Hepatocyte (in vitro differentiated cells): ENCODE measurements around the gene SIX1. TPM values are rescaled to one million over a fixed set of nuclear protein-coding genes. Genes with fewer than 3 reads are reported as not detected.

Source experiments
- DNase-seq: peaks from one replicate; pipeline ENCODE4 v3.0.0-alpha.2; 2016; ENCODE audit warnings: low spot score
- H2AFZ ChIP-seq: fragments of 200-600 bp; sonication (generic); 2 replicates; pipeline ENCODE4 v1.6.0; 2016; ENCODE audit warnings: antibody characterized with exemption, mild to moderate bottlenecking
- H3K27ac ChIP-seq: fragments of 200-600 bp; sonication (generic); 2 replicates; pipeline ENCODE4 v1.5.1; 2016; ENCODE audit warnings: mild to moderate bottlenecking
- H3K27me3 ChIP-seq: fragments of 200-600 bp; sonication (generic); 2 replicates; pipeline ENCODE4 v1.6.1; 2016
- H3K36me3 ChIP-seq: fragments of 200-600 bp; sonication (generic); replicated peaks from 2 replicates; pipeline ENCODE4 v1.5.1; 2016; ENCODE audit warnings: low read depth; ENCODE audit not compliant: insufficient read depth
- H3K4me1 ChIP-seq: fragments of 200-600 bp; sonication (generic); 2 replicates; pipeline ENCODE4 v1.5.1; 2016; ENCODE audit warnings: mild to moderate bottlenecking, moderate library complexity; ENCODE audit not compliant: insufficient read depth
- H3K4me2 ChIP-seq: fragments of 200-600 bp; sonication (generic); 2 replicates; pipeline ENCODE4 v1.6.0; 2016
- H3K4me3 ChIP-seq: fragments of 200-600 bp; sonication (generic); 2 replicates; pipeline ENCODE4 v1.5.1; 2016; ENCODE audit warnings: mild to moderate bottlenecking
- H3K79me2 ChIP-seq: fragments of 200-600 bp; sonication (generic); 2 replicates; pipeline ENCODE4 v1.6.0; 2017; ENCODE audit warnings: mild to moderate bottlenecking
- H3K9me2 ChIP-seq: fragments of 200-600 bp; sonication (generic); replicated peaks from 2 replicates; pipeline ENCODE4 v1.6.0; 2017; ENCODE audit warnings: mild to moderate bottlenecking; ENCODE audit not compliant: insufficient read depth
- H3K9me3 ChIP-seq: fragments of 200-600 bp; sonication (generic); 2 replicates; pipeline ENCODE4 v1.5.1; 2016; ENCODE audit warnings: low read depth, mild to moderate bottlenecking
- H4K20me1 ChIP-seq: fragments of 200-600 bp; sonication (generic); 2 replicates; pipeline ENCODE4 v1.6.0; 2016; ENCODE audit warnings: mild to moderate bottlenecking; ENCODE audit not compliant: insufficient read depth, poor library complexity, severe bottlenecking
- CTCF ChIP-seq: fragments of 200-600 bp; sonication (generic); IDR thresholded peaks from 2 replicates; pipeline ENCODE4 v1.5.1; 2016; ENCODE audit warnings: antibody characterized with exemption, mild to moderate bottlenecking; ENCODE audit not compliant: poor library complexity
- EZH2 ChIP-seq: fragments of 200-600 bp; sonication (generic); IDR thresholded peaks from 2 replicates; pipeline ENCODE4 v1.6.1; 2016; ENCODE audit warnings: antibody characterized with exemption, mild to moderate bottlenecking, borderline replicate concordance
- EZH2phosphoT487 ChIP-seq: fragments of 200-600 bp; sonication (generic); IDR thresholded peaks from one replicate; pipeline ENCODE4 v1.6.1; 2018; ENCODE audit warnings: antibody characterized with exemption, mild to moderate bottlenecking, low read depth, moderate library complexity; ENCODE audit not compliant: unreplicated experiment, severe bottlenecking
- WGBS: methylation state at CpG from one replicate; pipeline ENCODE4 v1.1.6; 2016; ENCODE audit warnings: low lambda C conversion rate; ENCODE audit errors: missing lambda C conversion rate; 5-methylcytosine and 5-hydroxymethylcytosine counted together
- polyA plus RNA-seq: library from polyadenylated mRNA; unstranded; fragments of >200 nt; fragmentation: Nextera tagmentation; extraction: Ambion mirVana; gene quantifications from 2 replicates; pipeline ENCODE4 v1.2.1, GENCODE V29; 2016
- total RNA-seq: library from RNA; depleted of rRNA; stranded (reverse); fragments of >200 nt; gene quantifications from 2 replicates; pipeline ENCODE4 v1.2.3, GENCODE V29; 2014

Gene SIX1
- total and polyA plus RNA-seq, 2 experiments from 2014 or later, result 5.9 to 6.3 TPM

DNA sequence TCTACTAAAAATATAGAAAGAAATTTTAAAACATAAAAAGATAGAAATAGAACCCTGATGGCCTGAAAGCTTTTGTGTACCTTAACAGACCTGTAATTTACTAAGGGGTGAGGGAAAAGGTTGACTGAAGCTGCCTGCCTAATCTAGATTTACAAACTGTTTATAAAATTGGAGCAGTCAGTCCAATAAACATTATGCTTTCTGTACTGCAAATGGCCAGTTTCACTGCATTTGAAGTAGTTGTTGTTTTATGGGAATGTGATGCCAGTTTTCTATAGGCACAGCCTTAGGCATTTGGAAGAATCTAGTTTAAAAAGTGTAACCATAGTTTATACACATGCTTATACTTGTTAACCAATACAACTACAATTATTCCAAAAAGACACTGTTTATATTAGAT is 19.1 kb downstream of the SIX1 start:
- no peak overlapping the region for H3K4me2 ChIP-seq
- H3K36me3 ChIP-seq, result no peaks in the 10 kb centered on the region
- TF ChIP-seq EZH2phosphoT487 (no peak), EZH2 (no peak), CTCF (no peak)
- no peak overlapping the region for H2AFZ ChIP-seq
- H3K9me2 ChIP-seq, result no peaks in the 10 kb centered on the region
- no peaks in the 10 kb centered on the region for H3K9me3 ChIP-seq
- no peak overlapping the region for H3K4me3 ChIP-seq
- H3K79me2 ChIP-seq, result no peaks in the 10 kb centered on the region
- no peaks in the 10 kb centered on the region for H4K20me1 ChIP-seq
- DNase-seq, result no peak
- H3K4me1 ChIP-seq, result no peaks in the 10 kb centered on the region
- H3K27ac ChIP-seq, result no peak overlapping the region
- peaks cover 35% of the 10 kb centered on the region for H3K27me3 ChIP-seq

- Histone ChIP-seq H3K36me3 (no peaks in the 10 kb centered on the region), H3K9me3 (no peaks in the 10 kb centered on the region), H4K20me1 (no peaks in the 10 kb centered on the region), H3K4me3 (no peak overlapping the region), H3K79me2 (no peaks in the 10 kb centered on the region), H3K9me2 (no peaks in the 10 kb centered on the region), H3K27ac (no peak overlapping the region), H2AFZ (no peak overlapping the region), H3K4me2 (no peak overlapping the region), H3K27me3 (peaks cover 26% of the 10 kb centered on the region), H3K4me1 (no peaks in the 10 kb centered on the region)
- TF ChIP-seq CTCF, result no peak
- TF ChIP-seq EZH2, result no peak
- no peak for TF ChIP-seq EZH2phosphoT487
- 86% methylated on average over 1 of the region's 1 CpG for WGBS
- no peak for DNase-seq
Observed at GRCh38 chr14:60628892-60629291, 20.4 kb downstream of the SIX1 start.

DNA sequence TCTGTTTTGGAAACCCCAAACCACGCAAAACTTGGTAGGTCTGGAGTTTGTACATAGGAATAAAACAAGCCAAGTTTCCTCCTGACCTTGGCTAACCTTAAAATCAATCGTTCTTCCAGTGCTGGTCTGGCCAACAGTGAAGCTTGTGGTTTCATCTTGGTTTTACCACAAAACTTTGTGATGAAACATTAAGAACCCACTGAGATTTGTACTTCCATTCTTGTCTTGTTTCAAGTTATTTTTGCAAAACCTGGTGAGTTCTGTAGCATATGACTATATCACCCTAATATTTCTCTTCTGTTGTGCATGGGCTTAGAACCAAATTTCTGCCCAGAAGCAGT is 26.4 kb downstream of the SIX1 start:
- TF ChIP-seq EZH2phosphoT487 (no peak), EZH2 (no peak), CTCF (no peak)
- Histone ChIP-seq H3K9me2 (no peaks in the 10 kb centered on the region), H3K79me2 (no peaks in the 10 kb centered on the region), H3K27me3 (no peaks in the 10 kb centered on the region), H3K4me3 (no peak overlapping the region), H2AFZ (no peak overlapping the region), H3K4me2 (no peak overlapping the region), H3K9me3 (no peaks in the 10 kb centered on the region), H3K27ac (no peak overlapping the region), H3K36me3 (no peaks in the 10 kb centered on the region), H3K4me1 (no peaks in the 10 kb centered on the region), H4K20me1 (no peaks in the 10 kb centered on the region)
- 72% methylated on average over 2 of the region's 2 CpGs for WGBS
- DNase-seq, result no peak

- Histone ChIP-seq H3K4me1 (no peaks in the 10 kb centered on the region), H3K4me2 (no peak overlapping the region), H4K20me1 (no peaks in the 10 kb centered on the region), H3K27me3 (no peaks in the 10 kb centered on the region), H3K9me2 (no peaks in the 10 kb centered on the region), H3K4me3 (no peak overlapping the region), H3K36me3 (no peaks in the 10 kb centered on the region), H3K9me3 (no peaks in the 10 kb centered on the region), H3K27ac (no peak overlapping the region), H3K79me2 (no peaks in the 10 kb centered on the region), H2AFZ (no peak overlapping the region)
- no peak for TF ChIP-seq CTCF
- TF ChIP-seq EZH2phosphoT487, result no peak
- TF ChIP-seq EZH2, result no peak
- 80% methylated on average over 5 of the region's 5 CpGs for whole genome bisulfite sequencing
- DNase-seq, result no peak
Observed at GRCh38 chr14:60622210-60622916, 26.9 kb downstream of the SIX1 start.
